ENCODE data around the gene FOXJ3. TPM values are rescaled to one million over a fixed set of nuclear protein-coding genes. Genes with fewer than 3 reads are reported as not detected.

Gene FOXJ3
- total and polyA plus RNA-seq, 2 of the 13 experiments (the other 11 are each of a cell fraction or from before 2014, with no cell fraction given): 16.6 to 48.5 TPM

DNA sequence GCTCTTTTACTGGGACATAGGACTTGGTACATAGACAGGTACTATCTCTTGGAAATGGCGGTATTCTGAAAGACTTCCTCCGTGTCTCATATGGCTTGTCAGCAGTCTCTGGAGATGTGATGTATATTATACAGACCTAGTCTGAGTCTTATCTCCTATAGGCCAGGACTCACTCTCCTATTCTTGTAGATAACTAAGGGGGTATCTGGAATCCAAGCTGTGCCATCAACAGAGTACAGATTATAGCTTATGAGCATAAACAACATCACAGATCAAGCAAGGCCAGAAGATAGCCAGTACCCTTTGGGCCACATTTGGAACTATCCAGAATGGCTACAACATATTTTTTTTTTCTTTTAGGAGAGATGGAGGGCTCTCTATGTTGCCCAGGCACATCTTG, 29.5 kb upstream of the FOXJ3 start:
- no peaks in the 10 kb centered on the region for H3K27me3 ChIP-seq (ENCODE audit: control insufficient read depth in 1 of 2, insufficient read depth in 2 of 2, low read length in 2 of 2)
- no peaks in the 10 kb centered on the region for H3K79me2 ChIP-seq (ENCODE audit: insufficient read depth, low read length)
- no peak overlapping the region for H2AFZ ChIP-seq (ENCODE audit: low read length)
- BruUV-seq (replicated peaks): no TSS peak
- H3K4me3 ChIP-seq (replicated peaks in 1 of 3; ENCODE audit: insufficient read depth in 1 of 3, low read depth in 2 of 3, low read length in 3 of 3): no peak overlapping the region
- no peak overlapping the region for H3K9ac ChIP-seq (ENCODE audit: insufficient read depth, low read depth, low read length)
- H3K9me3 ChIP-seq (ENCODE audit: low read length): no peaks in the 10 kb centered on the region
- H3K4me2 ChIP-seq (ENCODE audit: low read depth, low read length): no peak overlapping the region
- WGBS (ENCODE audit: low lambda C conversion rate): no CpG with 5 or more reads among the region's 2 CpGs
- no peak for FAIRE-seq
- H3K27ac ChIP-seq (ENCODE audit: extremely low read length, insufficient read depth, low read length): no peak overlapping the region
- TF ChIP-seq GRHL1 (CRISPR knock-in tag; conservative IDR thresholded peaks at IDR 0.05) (no peak), MAX (IDR thresholded peaks at IDR 0.05) (no peak), PPARG (CRISPR knock-in tag; conservative IDR thresholded peaks at IDR 0.05) (no peak), ZNF839 (CRISPR knock-in tag; IDR thresholded peaks at IDR 0.05; ENCODE audit: borderline replicate concordance) (no peak), ZFP41 (CRISPR knock-in tag; IDR thresholded peaks at IDR 0.05; ENCODE audit: borderline replicate concordance) (no peak), BCLAF1 (IDR thresholded peaks at IDR 0.05) (no peak), ZNF713 (CRISPR knock-in tag; IDR thresholded peaks at IDR 0.05) (no peak), FOXM1 (CRISPR knock-in tag; IDR thresholded peaks at IDR 0.05) (no peak)
- DNase-seq (ENCODE audit: low spot score): no peak
- intact Hi-C loops (cut with micrococcal nuclease; ENCODE audit: unreplicated experiment) (no loop called here), in situ Hi-C loops (cut with HindIII; ENCODE audit: extremely low pct_ligation_motif_present, low pct_unique_long_range_greater_than_20kb) (no loop called here)
- H3K36me3 ChIP-seq (replicated peaks in 1 of 2; ENCODE audit: control insufficient read depth in 1 of 2, insufficient read depth in 2 of 2, low read length in 2 of 2): no peaks in the 10 kb centered on the region
- CTCF ChIA-PET (ENCODE audit: low intra/inter-chr PET ratio, low total read pairs): no interaction called here
- H3K4me1 ChIP-seq (ENCODE audit: insufficient read depth, low read length): 0 out of 2 replicates have a peak, but pooled peaks cover 6% of the 10 kb centered on the region
- POLR2A ChIA-PET: no interaction called here
- H4K20me1 ChIP-seq (ENCODE audit: insufficient read depth, low read length): no peaks in the 10 kb centered on the region
- ATAC-seq: no peak
